GM12892 (cell line): ENCODE results near the gene ARPC5L.

Experiments
- POLR2A ChIP-seq: IDR thresholded peaks from 2 replicates; pipeline ENCODE4 v1.6.1; 2011; ENCODE audit warnings: low read depth, low read length, control low read depth
- POLR2AphosphoS5 ChIP-seq: IDR thresholded peaks from 2 replicates; pipeline ENCODE4 v1.6.1; 2011; ENCODE audit warnings: low read depth, low read length, control low read depth
- TAF1 ChIP-seq: IDR thresholded peaks from 2 replicates; pipeline ENCODE4 v1.6.1; 2011; ENCODE audit warnings: low read depth, mild to moderate bottlenecking, control low read depth, low read length, borderline replicate concordance

- TF ChIP-seq POLR2AphosphoS5 = no peak
- no peak; the same call in 1 of the 2 replicates for TF ChIP-seq POLR2A
- no peak for TF ChIP-seq TAF1
Observed at GRCh38 chr9:124875501-124875900, 13.6 kb downstream of the ARPC5L start.
